Fibroblast of upper back skin (primary cell): ENCODE measurements around the gene EWSR1.
"Not testable (repeated sequence)": the region's sequence is repeated elsewhere in the genome, so short reads cannot be mapped to it uniquely, and the experiment has no call there.

ENCODE experiments used
- DNase-seq: peaks from one replicate; pipeline ENCODE4 v3.0.0-alpha.2; 2013

Gene EWSR1

GRCh38 chr22:29267858-29268510 lies at the start of gene EWSR1, which contains the start of gene RHBDD3:
Gene EWSR1, plus strand, starts transcription at chr22:29268268. Its CDS starts 69 bp downstream, at chr22:29268337.
Gene RHBDD3, minus strand, starts transcription at chr22:29267981. Its CDS starts 2,355 bp downstream, at chr22:29265626.
- peak; percentile 97 for DNase-seq

- DNase-seq, result no peak
These were observed 49.2 kb upstream of the EWSR1 start for GRCh38 chr22:29218758-29219408.

- not testable (repeated sequence) for DNase-seq
These were observed 48.7 kb upstream of the EWSR1 start for GRCh38 chr22:29219409-29219782.

GRCh38 chr22:29219881-29220670 lies 48.0 kb upstream of the EWSR1 start:
- DNase-seq, result no peak

DNA sequence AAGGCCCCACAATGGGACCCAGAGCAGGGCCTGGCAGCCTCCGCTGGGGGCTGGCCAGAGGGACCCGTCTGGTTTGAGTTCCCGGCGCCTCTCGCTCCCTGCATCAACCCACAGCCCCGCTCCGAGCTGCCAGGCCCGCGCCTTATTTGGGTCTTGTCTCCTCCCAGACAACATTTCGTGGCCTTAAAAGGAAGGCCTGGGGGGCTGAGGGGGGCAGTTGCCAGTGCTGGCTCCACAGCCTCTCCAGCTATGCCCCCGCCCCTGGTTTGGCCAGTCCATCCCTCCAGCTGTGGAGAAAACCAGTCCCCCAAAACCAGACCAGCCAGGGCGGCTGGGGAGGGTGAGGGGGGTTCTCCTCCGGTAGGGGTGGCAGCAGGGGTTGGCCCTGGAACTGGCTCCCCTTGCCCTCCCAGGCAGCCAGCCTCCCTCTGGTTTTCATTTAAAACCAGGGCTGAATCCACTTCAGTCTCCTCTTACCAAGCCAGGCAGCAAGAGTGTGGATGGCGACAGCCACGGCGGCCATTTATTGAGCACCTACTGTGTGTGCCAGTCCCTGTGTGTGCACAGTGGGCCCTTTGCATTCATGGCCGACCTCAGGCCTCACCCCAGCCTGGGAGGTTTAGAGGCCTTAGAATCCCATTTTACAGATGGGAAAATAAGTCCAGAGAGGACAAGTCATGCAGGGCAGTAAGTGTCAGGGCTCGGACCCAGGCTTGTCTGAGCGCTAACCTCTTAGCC lies 43.8 kb upstream of the EWSR1 start:
- peak; percentile 16 for DNase-seq

DNA sequence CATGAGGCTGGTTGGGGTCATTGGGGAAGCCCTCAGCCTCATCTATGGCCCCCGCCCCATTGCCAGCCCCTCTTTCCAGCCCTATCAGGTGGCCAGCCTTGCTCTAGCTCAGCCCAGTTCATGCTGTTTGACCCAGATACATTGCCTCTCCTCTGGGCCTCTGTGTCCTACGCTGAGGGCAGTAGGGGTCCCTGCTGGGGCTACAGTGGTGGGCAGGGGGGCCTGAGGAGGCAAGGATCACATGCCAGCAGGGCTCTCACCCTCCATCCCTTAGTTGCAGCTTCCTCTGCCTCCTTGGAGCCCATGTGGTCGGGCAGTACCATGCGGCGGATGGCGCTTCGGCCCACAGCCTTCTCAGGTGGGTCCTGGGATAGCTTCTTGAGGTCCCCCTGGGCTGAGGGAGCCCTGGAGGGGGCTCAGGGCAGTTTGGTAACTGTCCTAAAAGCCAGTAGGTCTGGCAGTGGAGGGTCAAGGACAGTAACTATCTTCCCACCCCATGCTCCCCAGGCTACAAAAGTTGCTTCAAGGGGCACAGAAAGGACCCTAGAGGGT lies 43.1 kb upstream of the EWSR1 start:
- no peak for DNase-seq

DNA sequence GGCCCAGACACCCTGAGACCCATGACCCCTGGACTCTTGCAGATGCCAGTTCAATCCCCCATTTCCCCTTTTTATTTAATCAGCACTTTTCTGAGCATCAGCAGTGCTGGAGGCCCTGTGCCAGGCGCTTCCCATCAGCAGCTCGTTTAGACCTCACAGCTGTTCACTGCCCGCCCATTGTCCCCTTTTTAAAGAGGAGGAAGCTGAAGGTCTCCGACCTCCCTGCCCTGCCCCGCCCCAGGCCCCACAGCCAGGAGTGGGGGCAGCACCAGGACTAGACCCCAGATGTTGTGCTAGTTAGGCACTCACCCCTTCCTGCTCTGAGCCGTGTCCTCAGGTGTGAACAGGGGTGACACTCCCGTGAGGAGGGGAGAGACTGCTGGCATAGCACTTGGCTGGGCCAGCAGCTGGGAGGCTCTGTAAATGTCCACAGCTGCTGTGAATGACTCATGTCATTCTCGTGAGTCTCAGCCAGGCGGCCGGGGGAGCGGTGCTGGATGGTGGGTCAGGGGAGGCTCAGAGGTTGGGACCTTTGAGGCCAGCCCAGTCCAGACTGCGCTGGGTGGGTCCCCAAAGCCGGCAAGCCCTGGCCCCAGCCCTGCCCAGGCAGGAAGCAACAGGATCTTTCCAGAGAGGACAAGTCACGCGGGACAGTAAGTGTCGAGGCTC lies 42.5 kb upstream of the EWSR1 start:
- peak; percentile 9 for DNase-seq

- DNase-seq, result no peak
These were observed 41.6 kb upstream of the EWSR1 start for GRCh38 chr22:29226351-29226981.

- no peak for DNase-seq
These were observed 36.8 kb upstream of the EWSR1 start for GRCh38 chr22:29230972-29231875.

DNA sequence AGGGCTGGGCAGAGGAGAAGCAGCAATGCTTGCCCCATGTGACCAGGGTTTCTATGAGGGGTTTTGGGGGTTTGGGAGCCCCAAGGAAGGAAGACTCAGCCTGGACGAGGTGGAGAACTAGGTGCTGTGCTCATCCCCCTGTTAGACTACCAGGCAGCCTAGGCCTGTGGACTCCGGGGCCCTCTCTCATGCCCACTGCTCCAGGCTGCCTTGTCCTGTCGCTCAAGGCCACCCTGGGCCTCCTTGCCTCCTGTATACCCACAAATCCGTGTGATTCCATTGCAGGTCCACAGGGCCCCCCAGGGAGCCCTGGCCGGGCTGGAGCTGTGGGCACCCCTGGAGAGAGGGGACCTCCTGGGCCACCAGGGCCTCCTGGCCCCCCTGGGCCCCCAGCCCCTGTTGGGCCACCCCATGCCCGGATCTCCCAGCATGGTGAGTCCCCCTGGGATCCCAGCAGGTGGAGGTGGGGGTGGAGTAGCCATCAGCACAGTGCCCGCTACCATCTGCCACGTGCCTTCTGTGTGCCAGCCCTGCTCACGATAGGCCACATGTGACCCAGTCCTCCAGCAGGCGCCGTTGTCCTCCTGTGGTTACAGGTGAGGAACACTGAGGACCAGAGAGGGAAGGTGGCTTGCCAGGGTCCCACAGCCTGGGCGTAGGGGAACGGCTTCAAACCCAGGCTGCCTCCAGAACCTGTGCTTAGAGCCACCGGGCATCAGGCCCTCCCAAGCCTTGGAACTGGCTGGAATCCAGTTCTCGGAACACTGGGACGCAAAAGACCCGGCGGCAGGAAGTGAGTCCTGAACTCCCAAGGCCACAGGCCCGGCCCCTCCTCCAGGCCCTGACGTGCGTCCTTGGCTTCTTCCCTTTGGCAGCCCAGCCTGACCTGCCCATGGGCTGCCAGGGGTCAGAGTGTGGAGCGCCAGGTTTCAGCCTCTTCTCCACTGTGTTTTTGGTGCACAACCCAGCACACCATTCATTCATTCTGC lies 35.8 kb upstream of the EWSR1 start:
- no peak for DNase-seq

GRCh38 chr22:29233277-29233877 lies 34.7 kb upstream of the EWSR1 start:
- no peak for DNase-seq

- peak; percentile 20 for DNase-seq
These were observed 27.6 kb upstream of the EWSR1 start for GRCh38 chr22:29240481-29240880.

DNA sequence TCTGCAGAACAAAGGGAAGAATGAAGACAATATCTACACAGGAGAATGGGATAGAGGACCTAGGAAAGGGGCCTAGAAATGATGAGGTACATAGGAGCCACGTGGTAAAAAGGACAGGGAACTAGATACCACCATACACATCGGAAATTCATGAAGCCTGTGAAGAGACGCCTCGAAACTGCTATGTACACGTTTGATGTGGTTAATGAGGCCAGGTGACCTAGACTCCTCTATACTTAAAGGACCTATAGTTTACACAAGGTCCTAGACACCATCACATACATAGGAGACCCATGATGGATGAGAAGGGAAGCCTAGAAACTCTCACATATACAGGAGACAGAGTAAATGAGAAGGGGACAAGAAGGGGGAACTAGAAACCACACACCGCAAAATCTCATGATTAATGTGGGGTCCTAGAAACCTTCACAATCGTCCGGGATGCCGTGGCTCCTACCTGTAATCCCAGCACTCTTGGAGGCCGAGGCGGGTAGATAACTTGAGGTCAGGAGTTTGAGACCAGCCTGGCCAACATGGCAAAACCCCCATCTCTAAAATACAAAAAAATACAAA lies 24.1 kb upstream of the EWSR1 start:
- DNase-seq, result no peak

DNA sequence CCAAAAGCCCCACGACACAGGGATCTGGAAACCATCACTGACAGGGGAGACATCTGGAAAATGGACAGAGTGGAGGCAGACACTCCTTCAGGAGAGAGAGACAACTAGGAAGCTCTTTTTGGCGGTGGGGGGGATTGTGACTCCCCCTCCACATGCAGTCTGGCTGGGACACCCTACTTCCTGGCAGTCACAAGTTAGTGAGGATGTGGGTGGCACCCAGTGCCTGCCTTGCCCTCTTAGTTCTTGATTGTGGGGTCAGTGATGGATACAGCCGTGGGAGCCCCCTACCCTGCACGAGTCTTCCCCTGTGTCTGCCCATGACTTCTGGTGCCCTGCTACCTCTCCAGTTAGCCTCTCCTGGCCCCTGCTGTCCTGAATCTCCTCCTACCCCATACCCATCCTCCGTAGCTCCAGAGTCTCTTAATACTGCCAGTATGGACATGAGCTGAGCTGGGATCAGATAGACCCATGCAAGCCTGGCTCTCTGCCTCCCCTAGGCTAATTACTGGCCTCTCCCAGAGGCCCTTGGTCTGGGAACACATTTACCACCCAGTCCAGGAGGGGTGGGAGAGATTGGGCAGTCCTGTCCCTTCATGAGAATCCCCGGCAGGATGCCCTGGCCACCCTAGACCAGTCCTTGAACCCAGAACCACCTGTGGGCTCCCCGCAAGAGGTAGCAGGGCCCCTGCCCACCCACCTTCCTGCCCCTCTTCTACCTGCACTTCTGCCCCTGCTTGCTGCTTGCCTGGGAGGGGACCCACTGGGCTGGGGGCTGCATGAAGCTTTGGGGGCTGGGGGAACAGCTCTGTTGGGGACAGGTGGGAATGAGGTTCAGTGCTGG lies 23.1 kb upstream of the EWSR1 start:
- no peak for DNase-seq

DNA sequence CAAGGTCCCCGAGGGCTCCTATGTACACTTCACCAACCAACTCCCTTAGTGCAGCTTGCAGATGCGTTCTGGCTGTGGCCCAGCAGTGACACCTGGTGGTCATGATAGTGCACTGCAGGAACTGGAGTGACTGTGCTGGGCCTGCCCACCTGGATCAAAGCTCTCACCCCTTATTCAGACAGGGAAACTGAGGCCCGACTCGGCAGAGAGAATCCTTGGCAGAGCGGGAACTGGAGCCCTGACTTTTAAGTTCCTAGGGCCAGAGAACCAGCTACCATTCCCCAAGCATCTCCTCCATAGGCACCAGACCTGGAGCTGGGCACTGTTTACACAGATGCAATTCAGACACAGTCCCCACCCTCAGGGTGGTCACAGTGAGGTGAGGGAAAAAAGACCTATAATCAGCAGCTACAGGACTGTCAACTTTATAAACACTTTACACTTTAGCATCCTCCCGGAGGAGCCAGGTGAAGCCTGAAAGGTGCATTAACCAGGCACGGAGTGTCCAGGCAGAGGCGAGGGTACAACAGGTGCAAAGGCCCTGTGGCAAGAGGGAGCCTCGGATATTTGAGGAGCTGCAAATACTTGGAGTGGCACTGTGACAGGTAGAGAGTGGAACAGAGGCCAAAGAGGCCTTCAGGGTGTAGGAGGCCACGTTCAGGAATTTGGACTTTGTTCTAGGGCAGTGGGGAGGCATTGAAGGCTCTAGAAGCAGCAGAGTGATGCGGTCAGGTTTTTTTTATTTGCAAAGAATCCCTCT lies 22.3 kb upstream of the EWSR1 start:
- DNase-seq, result peak; percentile 60

DNA sequence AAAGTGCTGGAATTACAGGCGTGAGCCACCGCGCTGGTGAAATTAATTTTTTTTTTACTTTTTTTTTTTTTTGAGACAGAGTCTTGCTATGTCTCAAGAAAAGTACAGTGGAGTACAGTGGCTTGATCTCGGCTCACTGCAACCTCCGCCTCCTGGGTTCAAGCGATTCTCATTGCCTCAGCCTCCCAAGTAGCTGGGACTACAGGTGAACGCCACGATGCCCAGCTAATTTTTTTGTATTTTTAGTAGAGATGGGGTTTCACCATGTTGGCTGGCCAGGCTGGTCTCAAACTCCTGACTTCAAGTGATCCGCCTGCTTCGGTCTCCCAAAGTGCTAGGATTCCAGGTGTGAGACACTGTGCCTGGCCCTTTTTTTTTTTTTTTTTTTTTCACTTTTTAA lies 20.2 kb upstream of the EWSR1 start:
- DNase-seq, result not testable (repeated sequence)

DNA sequence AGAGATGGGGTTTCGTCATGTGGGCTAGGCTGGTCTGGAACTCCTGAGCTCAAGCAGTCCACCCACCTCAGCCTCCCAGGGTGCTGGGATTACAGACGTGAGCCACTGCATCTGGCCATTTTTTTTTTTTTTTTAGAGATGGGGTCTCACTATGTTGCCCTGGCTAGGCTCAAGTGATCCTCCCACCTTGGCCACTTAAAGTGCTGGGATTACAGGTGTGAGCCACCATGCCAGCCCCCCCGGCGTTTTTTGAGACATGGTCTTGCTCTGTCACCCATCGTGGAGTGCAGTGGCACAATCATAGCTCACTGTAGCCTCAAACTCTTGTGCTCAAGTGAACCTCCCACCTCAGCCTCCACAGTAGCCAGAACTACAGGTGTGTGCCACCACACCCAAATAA lies 16.8 kb upstream of the EWSR1 start:
- DNase-seq, result no peak
